ENCODE measurements around the gene IL24.

DNA sequence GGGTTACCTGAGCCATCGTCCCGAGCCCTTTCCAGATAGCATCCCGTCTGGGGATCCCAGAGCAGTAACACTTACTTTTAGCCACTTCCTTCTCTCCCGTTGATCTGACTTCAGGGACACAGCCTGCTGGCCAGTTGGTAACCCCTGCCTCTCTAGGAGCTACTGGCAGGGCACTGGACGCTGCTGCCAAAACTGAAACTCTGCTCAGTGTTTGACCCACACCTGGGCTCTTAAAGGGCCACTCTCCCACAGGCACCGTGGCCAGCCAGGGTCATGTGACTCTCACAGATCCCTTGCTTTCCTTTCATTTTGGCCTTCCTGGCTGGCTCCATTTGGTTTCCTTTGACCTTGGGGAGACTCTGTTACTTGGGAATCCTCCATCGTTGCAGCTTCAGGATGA, 49.0 kb downstream of the IL24 start, which contains the start of gene PIGR:
- TF ChIP-seq BHLHE40 (IDR thresholded peaks at IDR 0.05; ENCODE audit: low read depth, low read length) (no peak), HOXB13 (CRISPR knock-in tag; IDR thresholded peaks at IDR 0.05; ENCODE audit: low read depth) (no peak), POLR2A (IDR thresholded peaks at IDR 0.05; ENCODE audit: low read length) (no peak), SMC3 (IDR thresholded peaks at IDR 0.05) (no peak), JUN (IDR thresholded peaks at IDR 0.05) (no peak), TP53 (CRISPR knock-in tag; IDR thresholded peaks at IDR 0.05) (no peak), JUNB (IDR thresholded peaks at IDR 0.05) (no peak), CEBPB (IDR thresholded peaks at IDR 0.05) (no peak), MYC (IDR thresholded peaks at IDR 0.05; ENCODE audit: borderline replicate concordance, low read length) (no peak)
- TF ChIP-seq, protein P1, sequence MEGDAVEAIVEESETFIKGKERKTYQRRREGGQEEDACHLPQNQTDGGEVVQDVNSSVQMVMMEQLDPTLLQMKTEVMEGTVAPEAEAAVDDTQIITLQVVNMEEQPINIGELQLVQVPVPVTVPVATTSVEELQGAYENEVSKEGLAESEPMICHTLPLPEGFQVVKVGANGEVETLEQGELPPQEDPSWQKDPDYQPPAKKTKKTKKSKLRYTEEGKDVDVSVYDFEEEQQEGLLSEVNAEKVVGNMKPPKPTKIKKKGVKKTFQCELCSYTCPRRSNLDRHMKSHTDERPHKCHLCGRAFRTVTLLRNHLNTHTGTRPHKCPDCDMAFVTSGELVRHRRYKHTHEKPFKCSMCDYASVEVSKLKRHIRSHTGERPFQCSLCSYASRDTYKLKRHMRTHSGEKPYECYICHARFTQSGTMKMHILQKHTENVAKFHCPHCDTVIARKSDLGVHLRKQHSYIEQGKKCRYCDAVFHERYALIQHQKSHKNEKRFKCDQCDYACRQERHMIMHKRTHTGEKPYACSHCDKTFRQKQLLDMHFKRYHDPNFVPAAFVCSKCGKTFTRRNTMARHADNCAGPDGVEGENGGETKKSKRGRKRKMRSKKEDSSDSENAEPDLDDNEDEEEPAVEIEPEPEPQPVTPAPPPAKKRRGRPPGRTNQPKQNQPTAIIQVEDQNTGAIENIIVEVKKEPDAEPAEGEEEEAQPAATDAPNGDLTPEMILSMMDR (IDR thresholded peaks at IDR 0.05): no peak
